H1 (cell line): ENCODE measurements around the gene ZSWIM4. TPM values are rescaled to one million over a fixed set of nuclear protein-coding genes. Genes with fewer than 3 reads are reported as not detected.

ENCODE experiments used
- CTCF ChIA-PET: fragments of 300-600 bp; sonication (Branson Sonifier 250); formaldehyde crosslinking; loops from one replicate; lab custom pipeline; 2021; ENCODE audit not compliant: partially characterized antibody; lab: Charles Lee
- POLR2A ChIA-PET: fragments of 300-600 bp; sonication (Branson Sonifier 250); formaldehyde crosslinking; loops from one replicate; lab custom pipeline; 2021; ENCODE audit warnings: inconsistent platforms; ENCODE audit not compliant: partially characterized antibody; lab: Charles Lee
- DNase-seq, 2 experiments: peaks; one replicate each; pipeline versions ENCODE4 v3.0.0 to v3.0.0-alpha.2; 2010 to 2022; ENCODE audit warnings: low spot score in 2 of 2, low read depth in 1 of 2, mixed read lengths in 1 of 2
- FAIRE-seq: peaks from 2 replicates; lab custom pipeline; 2011; peaks lifted over from hg19 to GRCh38; lab: Jason Lieb, UNC
- H2AFZ ChIP-seq: 2 replicates; pipeline ENCODE4 v1.8.1; 2012; ENCODE audit warnings: low read length, inconsistent platforms
- H2AK5ac ChIP-seq: 2 replicates; pipeline ENCODE4 v1.6.1; 2013; ENCODE audit warnings: low read depth, low read length
- H2BK120ac ChIP-seq: replicated peaks from 2 replicates; pipeline ENCODE3; 2013; ENCODE audit warnings: low read depth, low read length, inconsistent platforms
- H2BK12ac ChIP-seq: 2 replicates; pipeline ENCODE4 v1.6.1; 2013; ENCODE audit warnings: low read depth, low read length
- H2BK15ac ChIP-seq: 2 replicates; pipeline ENCODE4 v1.6.1; 2013; ENCODE audit warnings: low read length
- H2BK20ac ChIP-seq: 2 replicates; pipeline ENCODE4 v1.6.1; 2013; ENCODE audit warnings: low read length
- H2BK5ac ChIP-seq: 2 replicates; pipeline ENCODE4 v1.6.1; 2013; ENCODE audit warnings: low read depth, low read length
- H3K14ac ChIP-seq: 2 replicates; pipeline ENCODE4 v1.6.1; 2013; ENCODE audit warnings: inconsistent platforms; ENCODE audit not compliant: insufficient read length
- H3K18ac ChIP-seq: 2 replicates; pipeline ENCODE4 v1.6.1; 2013; ENCODE audit warnings: low read length; ENCODE audit errors: extremely low read depth
- H3K23ac ChIP-seq: 2 replicates; pipeline ENCODE4 v1.6.1; 2013; ENCODE audit warnings: inconsistent platforms; ENCODE audit not compliant: insufficient read length
- H3K23me2 ChIP-seq: 2 replicates; pipeline ENCODE4 v1.6.1; 2013; ENCODE audit warnings: low read depth, low read length
- H3K27ac ChIP-seq: 2 replicates; pipeline ENCODE4 v1.6.1; 2011; ENCODE audit warnings: low read depth, low read length, inconsistent platforms
- H3K27me3 ChIP-seq, 4 experiments: replicated peaks in 1 of 4; 1 replicate in 1 of 4; 2 replicates in 3 of 4; pipeline versions ENCODE4 v1.6.1 to v1.8.1; 2011 to 2013; ENCODE audit warnings: low read length in 3 of 4, mild to moderate bottlenecking in 3 of 4, inconsistent platforms in 2 of 4, mixed read lengths in 2 of 4, moderate library complexity in 1 of 4; ENCODE audit not compliant: control insufficient read depth in 3 of 4, insufficient read depth in 3 of 4; ENCODE audit errors: extremely low read depth in 1 of 4
- H3K36me3 ChIP-seq, 4 experiments: 2 replicates each; pipeline versions ENCODE4 v1.6.1 to v1.8.1; 2011 to 2013; ENCODE audit warnings: mild to moderate bottlenecking in 4 of 4, low read length in 3 of 4, moderate library complexity in 2 of 4, control low read depth in 1 of 4, inconsistent platforms in 1 of 4; ENCODE audit not compliant: insufficient read depth in 4 of 4, control insufficient read depth in 2 of 4
- H3K4ac ChIP-seq: replicated peaks from 2 replicates; pipeline ENCODE3; 2013; ENCODE audit warnings: low read length, low read depth, mixed read lengths, inconsistent platforms; ENCODE audit not compliant: insufficient read length
- H3K4me1 ChIP-seq, 4 experiments: replicated peaks in 1 of 4; 1 replicate in 1 of 4; 2 replicates in 3 of 4; pipeline versions ENCODE4 v1.6.1 to v1.8.1; 2011 to 2013; ENCODE audit warnings: low read length in 3 of 4, inconsistent platforms in 2 of 4, mixed read lengths in 1 of 4; ENCODE audit not compliant: insufficient read depth in 4 of 4, control insufficient read depth in 3 of 4
- H3K4me2 ChIP-seq, 2 experiments: 2 replicates each; pipeline versions ENCODE4 v1.6.1 to v1.8.1; 2011 to 2013; ENCODE audit warnings: low read depth in 2 of 2, low read length in 2 of 2, control low read depth in 1 of 2, inconsistent platforms in 1 of 2, mild to moderate bottlenecking in 1 of 2; ENCODE audit not compliant: insufficient read depth in 1 of 2
- H3K4me3 ChIP-seq, 4 experiments: fragments of 200-600, 300-600 bp in 1 of 4; sonication (generic), shearing (Covaris generic), sonication (Bioruptor Twin) in 1 of 4; 2 replicates each; pipeline versions ENCODE4 v1.5.1 to v1.8.1; 2011 to 2016; ENCODE audit warnings: low read length in 4 of 4, low read depth in 3 of 4, control low read depth in 2 of 4, inconsistent platforms in 2 of 4, mild to moderate bottlenecking in 2 of 4, mixed read lengths in 1 of 4, moderate library complexity in 1 of 4; ENCODE audit not compliant: insufficient read depth in 2 of 4; ENCODE audit errors: extremely low read depth in 1 of 4
- H3K56ac ChIP-seq: replicated peaks from 2 replicates; pipeline ENCODE3; 2013; ENCODE audit warnings: low read depth, mild to moderate bottlenecking, mixed read lengths, low read length, inconsistent platforms; ENCODE audit not compliant: insufficient read length
- H3K79me1 ChIP-seq: 2 replicates; pipeline ENCODE4 v1.6.1; 2013; ENCODE audit warnings: low read depth, low read length, control low read depth
- H3K79me2 ChIP-seq, 2 experiments: 2 replicates each; pipeline versions ENCODE4 v1.6.1 to v1.8.1; 2012 to 2013; ENCODE audit warnings: low read length in 2 of 2, mild to moderate bottlenecking in 2 of 2, inconsistent platforms in 1 of 2; ENCODE audit not compliant: insufficient read depth in 2 of 2, control insufficient read depth in 1 of 2
- H3K9ac ChIP-seq, 4 experiments: replicated peaks in 1 of 4; 1 replicate in 1 of 4; 2 replicates in 3 of 4; pipeline versions ENCODE4 v1.6.1 to v1.8.1; 2011 to 2013; ENCODE audit warnings: low read depth in 3 of 4, low read length in 3 of 4, control low read depth in 2 of 4, mild to moderate bottlenecking in 2 of 4, moderate library complexity in 2 of 4, inconsistent platforms in 1 of 4; ENCODE audit errors: extremely low read depth in 1 of 4
- H3K9me3 ChIP-seq, 2 experiments: 2 replicates each; pipeline versions ENCODE4 v1.6.1 to v1.8.1; 2012 to 2013; ENCODE audit warnings: mild to moderate bottlenecking in 2 of 2, moderate library complexity in 2 of 2, control low read depth in 1 of 2, inconsistent platforms in 1 of 2, low read depth in 1 of 2, low read length in 1 of 2, mixed read lengths in 1 of 2; ENCODE audit not compliant: insufficient read depth in 2 of 2
- H4K20me1 ChIP-seq, 2 experiments: replicated peaks in 1 of 2; 2 replicates each; pipeline versions ENCODE3 to v1.8.1; 2011 to 2013; ENCODE audit warnings: inconsistent platforms in 2 of 2, low read length in 2 of 2, mild to moderate bottlenecking in 1 of 2; ENCODE audit not compliant: insufficient read depth in 2 of 2, control insufficient read depth in 1 of 2
- H4K5ac ChIP-seq: 2 replicates; pipeline ENCODE4 v1.6.1; 2013; ENCODE audit warnings: low read length, low read depth, mixed read lengths, inconsistent platforms; ENCODE audit not compliant: insufficient read length
- H4K8ac ChIP-seq: 2 replicates; pipeline ENCODE4 v1.8.0; 2013; ENCODE audit warnings: mild to moderate bottlenecking, moderate library complexity, low read length, inconsistent platforms; ENCODE audit not compliant: insufficient read depth; ENCODE audit errors: extremely low read depth
- H4K91ac ChIP-seq: replicated peaks from 2 replicates; pipeline ENCODE3; 2013; ENCODE audit warnings: low read length, mixed read lengths, inconsistent platforms; ENCODE audit not compliant: insufficient read length
- ASH2L ChIP-seq: fragments of 200-600, 300-600 bp; sonication (generic); IDR thresholded peaks from one replicate; pipeline ENCODE4 v1.7.1; 2017; ENCODE audit warnings: low read length
- ATF3 ChIP-seq: IDR thresholded peaks from 2 replicates; pipeline ENCODE4 v1.6.1; 2011; ENCODE audit warnings: low read depth, mild to moderate bottlenecking, low read length; ENCODE audit not compliant: insufficient read depth
- CREB1 ChIP-seq: IDR thresholded peaks from 2 replicates; pipeline ENCODE4 v1.6.1; 2012; ENCODE audit warnings: inconsistent platforms
- FOSL1 ChIP-seq: IDR thresholded peaks from 2 replicates; pipeline ENCODE4 v1.6.1; 2011; ENCODE audit warnings: mild to moderate bottlenecking, low read depth, low read length, moderate library complexity; ENCODE audit not compliant: insufficient read depth
- JUND ChIP-seq: IDR thresholded peaks from 2 replicates; pipeline ENCODE4 v1.6.1; 2011; ENCODE audit warnings: mild to moderate bottlenecking, improper control_type of control experiment, low read length
- KDM4A ChIP-seq: IDR thresholded peaks from one replicate; pipeline ENCODE4 v1.7.1; 2012; ENCODE audit warnings: low read depth, mild to moderate bottlenecking, moderate library complexity, low read length, inconsistent platforms; ENCODE audit not compliant: severe bottlenecking
- SIN3A ChIP-seq, 2 experiments: IDR thresholded peaks in 1 of 2; conservative IDR thresholded peaks in 1 of 2; 2 replicates each; pipeline ENCODE4 v1.6.1; 2011 to 2012; ENCODE audit warnings: low read length in 2 of 2, improper control_type of control experiment in 1 of 2, low read depth in 1 of 2, mild to moderate bottlenecking in 1 of 2
- TAF1 ChIP-seq: IDR thresholded peaks from 2 replicates; pipeline ENCODE4 v1.6.1; 2011; ENCODE audit warnings: mild to moderate bottlenecking, low read depth, low read length
- TBP ChIP-seq: IDR thresholded peaks from 2 replicates; pipeline ENCODE4 v1.6.1; 2011; ENCODE audit warnings: low read depth, low read length, improper control_type of control experiment
- WGBS, 2 experiments: shearing (Covaris generic) in 1 of 2; methylation state at CpG; one replicate each; pipeline versions ENCODE4 v1.1.6 to v1.1.7; 2013 to 2015; ENCODE audit warnings: low lambda C conversion rate in 2 of 2, mixed read lengths in 2 of 2, inconsistent platforms in 1 of 2, low coverage in 1 of 2, missing lambda C conversion rate in 1 of 2; ENCODE audit not compliant: insufficient replicate concordance in 2 of 2, insufficient coverage in 1 of 2, insufficient read length in 1 of 2; ENCODE audit errors: extremely low coverage in 1 of 2, missing lambda C conversion rate in 1 of 2; 5-methylcytosine and 5-hydroxymethylcytosine counted together
- polyA plus RNA-seq, 7 experiments: library from polyadenylated mRNA; depleted of rRNA in 3 of 7; stranded (reverse) in 5 of 7; unstranded in 2 of 7; fragments of >200 nt in 5 of 7; fragments of 200-250 nt in 2 of 7; gene quantifications; 1 replicate in 5 of 7; 2 replicates in 1 of 7; 4 replicates in 1 of 7; pipeline versions ENCODE4 v1.2.1 to v1.2.3, GENCODE V29; 2011 to 2013; ENCODE audit warnings: missing spikeins in 2 of 7, mixed read lengths in 2 of 7
- total RNA-seq: library from RNA; stranded (reverse); fragmentation: NEBNext Ultra II Directional; extraction: Animal tissue kit (Norgen Biotek cat#: 25700); gene quantifications from 2 replicates; pipeline ENCODE4 v1.2.1, GENCODE V29; 2021

The ZSWIM4 gene
- total and polyA plus RNA-seq, 2 of the 8 experiments (the other 6 are each of a cell fraction or from before 2014, with no cell fraction given) = 12.2 to 31.1 TPM

- CTCF ChIA-PET = interaction anchor here (0.6 to 4.8 kb wide), 5 partner anchors 8 to 472 kb away, joined by 3 to 32 read pairs (median 7); no protein-coding TSS in a partner anchor
- Histone ChIP-seq H4K20me1 (no peaks in the 10 kb centered on the region), H3K23ac (no peak overlapping the region), H4K8ac (peak overlapping the region; percentile 93; the same call in 1 of the 2 replicates), H4K91ac (peak overlapping the region; percentile 50), H3K4ac (no peak overlapping the region), H3K4me2 (peak overlapping the region; percentile 53 to 68), H3K14ac (no peak overlapping the region), H2BK12ac (peak overlapping the region; percentile 100), H2AK5ac (peak overlapping the region; percentile 98; the same call in 1 of the 2 replicates), H2BK5ac (peak overlapping the region; percentile 87), H3K27me3 (no peaks in the 10 kb centered on the region), H3K27ac (peak overlapping the region; percentile 67; the same call in 1 of the 2 replicates), H3K36me3 (no peaks in the 10 kb centered on the region), H4K5ac (no peak overlapping the region), H2BK20ac (peak overlapping the region; percentile 89; the same call in 1 of the 2 replicates), H3K4me3 (peak overlapping the region; percentile 3 to 42 (median 12); a peak in 4 of 8 replicates), H3K9ac (peak overlapping the region in 3 of 4 experiments; percentile 24 to 47 (median 35); a peak in 4 of 7 replicates), H3K79me1 (no peaks in the 10 kb centered on the region), H3K56ac (no peak overlapping the region), H3K79me2 (no peaks in the 10 kb centered on the region), H2AFZ (peak overlapping the region; percentile 86), H3K18ac (peak overlapping the region; percentile 73), H3K9me3 (no peaks in the 10 kb centered on the region), H3K4me1 (peaks cover 6 to 23% (median 16%) of the 10 kb centered on the region in 4 experiments), H2BK15ac (peak overlapping the region; percentile 95; the same call in 1 of the 2 replicates), H2BK120ac (peak overlapping the region; percentile 44), H3K23me2 (peaks cover 13% of the 10 kb centered on the region; the same call in 1 of the 2 replicates)
- POLR2A ChIA-PET = interaction anchor here (1.2 to 9.2 kb wide), 5 partner anchors 9 to 54 kb away, joined by 4 to 62 read pairs (median 5); partner anchors contain the start of gene ZSWIM4
- FAIRE-seq (no peak), DNase-seq (peak in 1 of 2 experiments; percentile 88)
- WGBS, 2 experiments = 24% methylated on average over 66 of the region's 66 CpGs; no CpG with 5 or more reads in 1 of the 2 experiments
- TF ChIP-seq TBP = no peak
- TF ChIP-seq CREB1 = peak; percentile 49; the same call in 1 of the 2 replicates
- peak; percentile 89 for TF ChIP-seq JUND
- TF ChIP-seq ASH2L = peak; percentile 52
- TF ChIP-seq TAF1 = no peak
- peak; percentile 33 for TF ChIP-seq KDM4A
- TF ChIP-seq ATF3 = no peak
- 0 out of 2 replicates have a peak, but pooled peaks have one; percentile 63 for TF ChIP-seq FOSL1
- TF ChIP-seq SIN3A (conservative IDR thresholded peaks at IDR 0.05 in 1 of 2, IDR thresholded peaks at IDR 0.05 in 1 of 2; ENCODE audit: low read depth in 1 of 2, low read length in 2 of 2) = peak in 1 of 2 experiments; percentile 63; a peak in 1 of 4 replicates
Measured at GRCh38 chr19:13849991-13850909, 55.0 kb downstream of the ZSWIM4 start.
